CD4-positive, alpha-beta memory T cell (primary cell): Measurements from ENCODE around the gene DOLPP1. TPM values are rescaled to one million over a fixed set of nuclear protein-coding genes. Genes with fewer than 3 reads are reported as not detected.

Experiments
- CTCF ChIA-PET: fragments of 350-600 bp; sonication (Branson Sonifier 250); formaldehyde crosslinking; loops from one replicate; lab custom pipeline; 2021; ENCODE audit warnings: inconsistent platforms; ENCODE audit not compliant: partially characterized antibody; lab: Charles Lee
- POLR2A ChIA-PET: fragments of 350-600 bp; sonication (Branson Sonifier 250); formaldehyde crosslinking; loops from one replicate; lab custom pipeline; 2021; ENCODE audit not compliant: partially characterized antibody; lab: Charles Lee
- DNase-seq, 5 donors: peaks; one replicate each; pipeline versions ENCODE4 v3.0.0 to v3.0.0-alpha.2; 2020 to 2022; ENCODE audit warnings: mixed read lengths in 1 of 5
- H3K27ac ChIP-seq: one replicate; pipeline ENCODE4 v1.7.0; 2013; ENCODE audit warnings: low read depth, low read length
- H3K27me3 ChIP-seq: 2 replicates; pipeline ENCODE4 v1.7.0; 2013; ENCODE audit warnings: mild to moderate bottlenecking, low read length, moderate library complexity; ENCODE audit not compliant: insufficient read depth
- H3K36me3 ChIP-seq: 2 replicates; pipeline ENCODE4 v1.7.0; 2013; ENCODE audit warnings: mild to moderate bottlenecking, low read length, moderate library complexity; ENCODE audit not compliant: insufficient read depth
- H3K4me1 ChIP-seq: 2 replicates; pipeline ENCODE4 v1.7.0; 2013; ENCODE audit warnings: mild to moderate bottlenecking, low read length, moderate library complexity; ENCODE audit not compliant: insufficient read depth
- H3K4me3 ChIP-seq, 2 donors: one replicate each; pipeline ENCODE4 v1.7.0; 2013; ENCODE audit warnings: low read length in 2 of 2, mild to moderate bottlenecking in 1 of 2
- H3K9me3 ChIP-seq, 2 donors: one replicate each; pipeline ENCODE4 v1.7.0; 2013; ENCODE audit warnings: low read length in 2 of 2, control low read depth in 1 of 2; ENCODE audit not compliant: control insufficient read depth in 1 of 2
- H3K27ac Mint-ChIP-seq, 7 donors: one replicate each; pipeline ENCODE4 v1.8.0; 2020 to 2021; ENCODE audit warnings: mixed read lengths in 7 of 7, mild to moderate bottlenecking in 6 of 7, inconsistent platforms in 3 of 7, moderate library complexity in 3 of 7
- H3K27me3 Mint-ChIP-seq, 2 donors: one replicate each; pipeline ENCODE4 v1.8.0; 2020 to 2021; ENCODE audit warnings: mixed read lengths in 2 of 2
- H3K36me3 Mint-ChIP-seq, 2 donors: one replicate each; pipeline ENCODE4 v1.8.0; 2020 to 2021; ENCODE audit warnings: mixed read lengths in 2 of 2, inconsistent platforms in 1 of 2, mild to moderate bottlenecking in 1 of 2
- H3K4me1 Mint-ChIP-seq, 4 donors: one replicate each; pipeline ENCODE4 v1.8.0; 2020 to 2021; ENCODE audit warnings: mixed read lengths in 4 of 4, mild to moderate bottlenecking in 1 of 4
- H3K4me3 Mint-ChIP-seq, 8 donors: one replicate each; pipeline ENCODE4 v1.8.0; 2020 to 2021; ENCODE audit warnings: mixed read lengths in 8 of 8, mild to moderate bottlenecking in 7 of 8, moderate library complexity in 6 of 8, inconsistent platforms in 3 of 8
- H3K9me3 Mint-ChIP-seq, 8 donors: one replicate each; pipeline ENCODE4 v1.8.0; 2020 to 2021; ENCODE audit warnings: mixed read lengths in 8 of 8, mild to moderate bottlenecking in 5 of 8, inconsistent platforms in 3 of 8, moderate library complexity in 1 of 8
- intact Hi-C: fragments of 100-400 bp; cut with micrococcal nuclease; formaldehyde crosslinking; loops from one replicate; pipeline ENCODE4 v1.15.1; 2023
- polyA plus RNA-seq, 2 donors: library from polyadenylated mRNA; unstranded; fragments of 300-500 nt; fragmentation: Illumina TruSeq; gene quantifications; one replicate each; pipeline ENCODE4 v1.2.3, GENCODE V29; 2021
- total RNA-seq, 2 experiments: library from RNA; stranded (reverse); gene quantifications; one replicate each; pipeline ENCODE4 v1.2.3, GENCODE V29; 2021

Gene DOLPP1
- total and polyA plus RNA-seq, 4 experiments from 2014 or later, result 10.1 to 13.0 (median 12.1) TPM

- Histone ChIP-seq H3K4me1 (peaks cover 24% of the 10 kb centered on the region), H3K9me3 (no peaks in the 10 kb centered on the region), H3K27me3 (no peaks in the 10 kb centered on the region), H3K27ac (peak overlapping the region; percentile 70), H3K36me3 (peaks cover 8% of the 10 kb centered on the region), H3K4me3 (peak overlapping the region; percentile 71 to 93)
- POLR2A ChIA-PET, result interaction anchor here (0.6 to 1.9 kb wide), 13 partner anchors 9 to 1321 kb away, joined by 3 to 23 read pairs (median 5); partner anchors contain the start of genes DOLPP1, KYAT1, LRRC8A and PTPA
- Mint-ChIP-seq H3K27ac (peak overlapping the region; percentile 84 to 96 (median 91)), H3K9me3 (no peaks in the 10 kb centered on the region), H3K27me3 (no peaks in the 10 kb centered on the region), H3K4me3 (peak overlapping the region; percentile 90 to 99 (median 96)), H3K36me3 (peaks cover 3 to 19% of the 10 kb centered on the region in 2 donors), H3K4me1 (peaks cover 19 to 46% (median 30%) of the 10 kb centered on the region in 4 donors)
- DNase-seq, result no peak
- CTCF ChIA-PET, result interaction anchor here (1.5 kb wide), 1 partner anchor 32 kb away, joined by 3 read pairs; no protein-coding TSS in a partner anchor
- intact Hi-C loops, result loop anchor here (1.0 kb wide), 3 partner anchors 9 to 74 kb away; partner anchors contain the start of genes DOLPP1, PTPA and SH3GLB2
These were observed 43.8 kb upstream of the DOLPP1 start for GRCh38 chr9:129036923-129037766.

- H3K27ac Mint-ChIP-seq, result peak overlapping the region in 3 of 7 donors; percentile 42 to 77 (median 56)
- H3K9me3 ChIP-seq, result no peaks in the 10 kb centered on the region
- no peaks in the 10 kb centered on the region for H3K27me3 ChIP-seq
- H3K36me3 ChIP-seq, result peaks cover 13% of the 10 kb centered on the region
- H3K9me3 Mint-ChIP-seq, result no peaks in the 10 kb centered on the region
- H3K4me1 ChIP-seq, result peaks cover 24% of the 10 kb centered on the region
- peaks cover 19 to 46% (median 30%) of the 10 kb centered on the region in 4 donors for H3K4me1 Mint-ChIP-seq
- H3K4me3 Mint-ChIP-seq, result peak overlapping the region; percentile 90 to 99 (median 96)
- no peak overlapping the region for H3K27ac ChIP-seq
- DNase-seq, result no peak
- intact Hi-C loops, result no loop called here
- CTCF ChIA-PET, result no interaction called here
- peak overlapping the region in 1 of 2 donors; percentile 93 for H3K4me3 ChIP-seq
- POLR2A ChIA-PET, result interaction anchor here (0.6 to 1.3 kb wide), 5 partner anchors 10 to 718 kb away, joined by 3 to 7 read pairs (median 3); partner anchors contain the start of genes DOLPP1 and SH3GLB2
- no peaks in the 10 kb centered on the region for H3K27me3 Mint-ChIP-seq
- peaks cover 8 to 25% of the 10 kb centered on the region in 2 donors for H3K36me3 Mint-ChIP-seq
These were observed 43.2 kb upstream of the DOLPP1 start for GRCh38 chr9:129037767-129038098.

- ChIA-PET CTCF (interaction anchor here (1.5 kb wide), 1 partner anchor 8 kb away, joined by 6 read pairs; no protein-coding TSS in a partner anchor), POLR2A (interaction anchor here (0.6 to 1.6 kb wide), 7 partner anchors 10 to 718 kb away, joined by 3 to 7 read pairs (median 3); partner anchors contain the start of genes DOLPP1, SH3GLB2 and SPTAN1)
- Histone ChIP-seq H3K36me3 (peaks cover 13% of the 10 kb centered on the region), H3K4me1 (peaks cover 24% of the 10 kb centered on the region), H3K27ac (no peak overlapping the region), H3K9me3 (no peaks in the 10 kb centered on the region), H3K27me3 (no peaks in the 10 kb centered on the region), H3K4me3 (no peak overlapping the region)
- no peaks in the 10 kb centered on the region for H3K9me3 Mint-ChIP-seq
- no peak for DNase-seq
- H3K36me3 Mint-ChIP-seq, result peaks cover 9 to 25% of the 10 kb centered on the region in 2 donors
- intact Hi-C loops, result no loop called here
- H3K4me3 Mint-ChIP-seq, result peak overlapping the region; percentile 49 to 98 (median 95)
- H3K27me3 Mint-ChIP-seq, result no peaks in the 10 kb centered on the region
- peaks cover 19 to 46% (median 30%) of the 10 kb centered on the region in 4 donors for H3K4me1 Mint-ChIP-seq
- peak overlapping the region in 4 of 7 donors; percentile 16 to 77 (median 49) for H3K27ac Mint-ChIP-seq
These were observed 42.6 kb upstream of the DOLPP1 start for GRCh38 chr9:129038109-129038852.

GRCh38 chr9:129040113-129040643, 40.7 kb upstream of the DOLPP1 start:
- Histone ChIP-seq H3K27me3 (no peaks in the 10 kb centered on the region), H3K9me3 (no peaks in the 10 kb centered on the region), H3K4me1 (peaks cover 24% of the 10 kb centered on the region), H3K4me3 (no peak overlapping the region), H3K36me3 (peaks cover 20% of the 10 kb centered on the region), H3K27ac (no peak overlapping the region)
- Mint-ChIP-seq H3K27ac (no peak overlapping the region), H3K27me3 (no peaks in the 10 kb centered on the region), H3K9me3 (no peaks in the 10 kb centered on the region), H3K4me3 (peak overlapping the region in 2 of 8 donors; percentile 42 to 68), H3K36me3 (peaks cover 13 to 29% of the 10 kb centered on the region in 2 donors), H3K4me1 (peaks cover 21 to 51% (median 31%) of the 10 kb centered on the region in 4 donors)
- no peak for DNase-seq
- CTCF ChIA-PET, result no interaction called here
- intact Hi-C loops, result no loop called here
- POLR2A ChIA-PET, result interaction anchor here (1.4 kb wide), 1 partner anchor 12 kb away, joined by 4 read pairs; the partner anchor contains the start of gene SH3GLB2

- POLR2A ChIA-PET, result no interaction called here
- Histone ChIP-seq H3K4me1 (peaks cover 17% of the 10 kb centered on the region), H3K27ac (no peak overlapping the region), H3K36me3 (peaks cover 20% of the 10 kb centered on the region), H3K9me3 (no peaks in the 10 kb centered on the region), H3K27me3 (no peaks in the 10 kb centered on the region), H3K4me3 (no peak overlapping the region)
- CTCF ChIA-PET, result no interaction called here
- intact Hi-C loops, result no loop called here
- Mint-ChIP-seq H3K27ac (no peak overlapping the region), H3K4me1 (peaks cover 16 to 38% (median 22%) of the 10 kb centered on the region in 4 donors), H3K9me3 (no peaks in the 10 kb centered on the region), H3K36me3 (peaks cover 15 to 21% of the 10 kb centered on the region in 2 donors), H3K27me3 (no peaks in the 10 kb centered on the region), H3K4me3 (no peak overlapping the region)
- DNase-seq, result no peak
These were observed 38.9 kb upstream of the DOLPP1 start for GRCh38 chr9:129042016-129042415.

GRCh38 chr9:129052592-129052991, 28.3 kb upstream of the DOLPP1 start:
- no peak for DNase-seq
- no peaks in the 10 kb centered on the region for H3K4me1 Mint-ChIP-seq
- no peak overlapping the region for H3K4me3 Mint-ChIP-seq
- H3K4me1 ChIP-seq, result no peaks in the 10 kb centered on the region
- POLR2A ChIA-PET, result no interaction called here
- CTCF ChIA-PET, result no interaction called here
- no peaks in the 10 kb centered on the region for H3K27me3 Mint-ChIP-seq
- no peak overlapping the region for H3K27ac ChIP-seq
- H3K9me3 Mint-ChIP-seq, result no peaks in the 10 kb centered on the region
- H3K4me3 ChIP-seq, result no peak overlapping the region
- H3K27ac Mint-ChIP-seq, result peak overlapping the region in 2 of 7 donors; percentile 48 to 53
- H3K36me3 ChIP-seq, result peaks cover 21% of the 10 kb centered on the region
- no peaks in the 10 kb centered on the region for H3K9me3 ChIP-seq
- intact Hi-C loops, result no loop called here
- peaks cover 18 to 37% of the 10 kb centered on the region in 2 donors for H3K36me3 Mint-ChIP-seq
- no peaks in the 10 kb centered on the region for H3K27me3 ChIP-seq
